ENCODE results near the gene LTBP4.
"Not testable (repeated sequence)": the region's sequence is repeated elsewhere in the genome, so short reads cannot be mapped to it uniquely, and the experiment has no call there.

LTBP4 gene

DNA sequence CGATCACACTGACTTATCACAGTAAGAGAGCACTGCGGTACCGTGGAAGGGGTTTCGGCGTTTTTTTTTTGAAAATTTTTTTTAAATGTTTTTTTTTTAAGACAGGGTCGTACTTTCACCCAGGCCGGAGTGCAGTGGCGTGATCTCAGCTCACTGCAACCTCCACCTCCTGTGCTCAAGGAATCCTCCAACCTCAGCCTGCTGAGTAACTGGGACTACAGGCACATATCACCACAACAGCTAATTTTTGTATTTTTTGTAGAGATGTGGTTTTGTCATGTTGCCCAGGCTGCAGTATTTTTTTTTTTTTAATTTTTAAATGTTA is 19.0 kb downstream of the LTBP4 start:
- no peak overlapping the region for H3K4me3 ChIP-seq
- H3K27ac ChIP-seq, result no peak overlapping the region
- DNase-seq (ENCODE audit: low spot score), result no peak
- TF ChIP-seq, protein P1, sequence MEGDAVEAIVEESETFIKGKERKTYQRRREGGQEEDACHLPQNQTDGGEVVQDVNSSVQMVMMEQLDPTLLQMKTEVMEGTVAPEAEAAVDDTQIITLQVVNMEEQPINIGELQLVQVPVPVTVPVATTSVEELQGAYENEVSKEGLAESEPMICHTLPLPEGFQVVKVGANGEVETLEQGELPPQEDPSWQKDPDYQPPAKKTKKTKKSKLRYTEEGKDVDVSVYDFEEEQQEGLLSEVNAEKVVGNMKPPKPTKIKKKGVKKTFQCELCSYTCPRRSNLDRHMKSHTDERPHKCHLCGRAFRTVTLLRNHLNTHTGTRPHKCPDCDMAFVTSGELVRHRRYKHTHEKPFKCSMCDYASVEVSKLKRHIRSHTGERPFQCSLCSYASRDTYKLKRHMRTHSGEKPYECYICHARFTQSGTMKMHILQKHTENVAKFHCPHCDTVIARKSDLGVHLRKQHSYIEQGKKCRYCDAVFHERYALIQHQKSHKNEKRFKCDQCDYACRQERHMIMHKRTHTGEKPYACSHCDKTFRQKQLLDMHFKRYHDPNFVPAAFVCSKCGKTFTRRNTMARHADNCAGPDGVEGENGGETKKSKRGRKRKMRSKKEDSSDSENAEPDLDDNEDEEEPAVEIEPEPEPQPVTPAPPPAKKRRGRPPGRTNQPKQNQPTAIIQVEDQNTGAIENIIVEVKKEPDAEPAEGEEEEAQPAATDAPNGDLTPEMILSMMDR (IDR thresholded peaks at IDR 0.05), result no peak

DNA sequence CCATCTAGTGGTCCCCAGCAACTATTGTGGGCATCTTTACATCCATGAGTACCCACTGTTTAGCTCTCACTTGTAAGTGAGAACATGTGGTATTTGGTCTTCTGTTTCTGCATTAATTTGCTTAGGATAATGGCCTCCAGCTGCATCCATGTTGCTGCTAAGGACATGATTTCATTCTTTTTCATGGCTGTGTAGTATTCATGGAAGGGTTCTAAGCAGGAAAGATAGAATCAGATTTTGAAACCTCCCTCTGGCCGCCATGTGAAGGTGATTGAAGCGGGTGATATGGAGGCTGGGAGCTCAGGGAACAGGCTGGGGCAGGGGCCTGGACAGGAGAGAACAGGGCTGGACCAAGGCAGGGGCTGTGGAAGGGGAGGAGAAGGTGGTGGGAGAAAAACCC is 20.1 kb downstream of the LTBP4 start:
- TF ChIP-seq, protein P1 (IDR thresholded peaks at IDR 0.05), result no peak
- no peak overlapping the region for H3K4me3 ChIP-seq
- H3K27ac ChIP-seq, result no peak overlapping the region
- no peak for DNase-seq (ENCODE audit: low spot score)

DNA sequence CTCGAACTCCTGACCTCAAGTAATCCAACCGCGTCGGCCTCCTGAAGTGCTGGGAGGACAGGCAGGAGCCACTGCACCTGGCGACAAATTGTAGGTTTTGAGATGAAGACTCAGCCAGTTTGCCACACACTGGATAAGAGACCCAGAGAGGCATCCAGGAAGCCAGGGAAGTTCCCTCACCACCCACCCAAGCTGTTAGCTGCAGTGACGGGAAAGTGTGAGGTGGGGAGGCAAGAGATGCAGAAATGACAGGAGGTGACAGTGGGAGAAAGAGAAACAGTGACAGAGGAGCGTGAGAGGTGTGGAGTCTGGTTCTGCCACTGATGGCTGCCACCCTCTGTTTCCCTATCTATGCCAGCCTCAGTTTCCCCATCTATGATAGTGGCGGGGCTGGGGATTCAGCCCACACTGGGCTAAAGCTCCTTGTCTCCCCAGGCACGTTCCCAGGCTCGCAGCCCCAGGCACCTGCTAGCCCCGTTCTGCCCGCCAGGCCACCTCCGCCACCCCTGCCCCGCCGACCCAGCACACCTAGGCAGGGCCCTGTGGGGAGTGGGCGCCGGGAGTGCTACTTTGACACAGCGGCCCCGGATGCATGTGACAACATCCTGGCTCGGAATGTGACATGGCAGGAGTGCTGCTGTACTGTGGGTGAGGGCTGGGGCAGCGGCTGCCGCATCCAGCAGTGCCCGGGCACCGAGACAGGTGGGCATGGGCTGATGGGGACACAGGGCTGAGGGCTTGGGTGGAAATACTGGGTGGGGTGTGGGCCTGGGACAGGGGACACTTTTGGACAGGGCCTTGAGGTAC is 21.0 kb downstream of the LTBP4 start:
- Histone ChIP-seq H3K27ac (peak overlapping the region in 1 of 2 donors; percentile 42), H3K4me3 (no peak overlapping the region)
- no peak for DNase-seq (ENCODE audit: low spot score)
- TF ChIP-seq, protein P1 (IDR thresholded peaks at IDR 0.05), result no peak

DNA sequence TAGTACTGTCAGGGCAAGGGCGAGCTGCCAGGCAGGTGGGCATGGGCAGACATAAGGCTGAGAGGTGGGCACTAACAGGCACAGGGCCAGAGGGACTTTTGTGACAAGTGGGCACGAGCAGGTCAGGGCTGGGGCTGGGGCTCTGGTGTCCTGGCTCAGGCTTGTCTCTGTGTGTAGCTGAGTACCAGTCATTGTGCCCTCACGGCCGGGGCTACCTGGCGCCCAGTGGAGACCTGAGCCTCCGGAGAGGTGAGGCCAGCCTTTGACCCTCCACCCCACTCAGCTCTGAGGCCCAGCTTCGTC is 21.6 kb downstream of the LTBP4 start:
- TF ChIP-seq, protein P1 (IDR thresholded peaks at IDR 0.05), result no peak
- H3K27ac ChIP-seq, result peak overlapping the region in 1 of 2 donors; percentile 42
- DNase-seq (ENCODE audit: low spot score), result no peak
- H3K4me3 ChIP-seq, result no peak overlapping the region

DNA sequence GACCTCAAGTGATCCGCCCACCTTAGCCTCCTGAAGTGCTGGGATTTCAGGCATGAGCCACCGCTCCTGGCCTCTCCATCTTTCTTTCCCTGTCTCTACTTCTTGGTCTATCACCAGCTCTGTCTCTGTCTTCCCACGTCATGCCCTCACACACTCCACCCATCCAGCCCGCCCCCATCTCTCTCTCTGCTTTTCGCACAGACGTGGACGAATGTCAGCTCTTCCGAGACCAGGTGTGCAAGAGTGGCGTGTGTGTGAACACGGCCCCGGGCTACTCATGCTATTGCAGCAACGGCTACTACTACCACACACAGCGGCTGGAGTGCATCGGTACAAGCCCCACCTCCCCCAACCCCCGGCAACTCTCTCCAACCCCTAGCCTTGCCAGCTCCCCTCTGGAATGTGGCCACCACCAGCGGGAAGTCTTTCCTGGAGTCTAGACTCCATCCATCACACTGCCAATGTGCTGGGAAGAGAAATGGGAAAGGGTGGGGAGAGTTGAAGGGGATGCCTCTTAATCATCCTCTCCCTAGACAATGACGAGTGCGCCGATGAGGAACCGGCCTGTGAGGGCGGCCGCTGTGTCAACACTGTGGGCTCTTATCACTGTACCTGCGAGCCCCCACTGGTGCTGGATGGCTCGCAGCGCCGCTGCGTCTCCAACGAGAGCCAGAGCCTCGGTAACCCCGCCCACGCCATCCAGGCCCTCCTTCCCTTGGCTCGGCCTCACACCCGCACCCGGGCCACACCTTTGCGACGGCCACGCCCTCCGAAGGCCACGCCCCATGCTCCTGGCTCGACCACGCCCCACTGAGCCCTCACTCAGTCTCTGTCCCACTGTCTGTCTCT is 22.5 kb downstream of the LTBP4 start:
- Histone ChIP-seq H3K27ac (peak overlapping the region in 1 of 2 donors; percentile 69), H3K4me3 (no peak overlapping the region)
- TF ChIP-seq, protein P1 (IDR thresholded peaks at IDR 0.05), result no peak
- DNase-seq (ENCODE audit: low spot score), result no peak

DNA sequence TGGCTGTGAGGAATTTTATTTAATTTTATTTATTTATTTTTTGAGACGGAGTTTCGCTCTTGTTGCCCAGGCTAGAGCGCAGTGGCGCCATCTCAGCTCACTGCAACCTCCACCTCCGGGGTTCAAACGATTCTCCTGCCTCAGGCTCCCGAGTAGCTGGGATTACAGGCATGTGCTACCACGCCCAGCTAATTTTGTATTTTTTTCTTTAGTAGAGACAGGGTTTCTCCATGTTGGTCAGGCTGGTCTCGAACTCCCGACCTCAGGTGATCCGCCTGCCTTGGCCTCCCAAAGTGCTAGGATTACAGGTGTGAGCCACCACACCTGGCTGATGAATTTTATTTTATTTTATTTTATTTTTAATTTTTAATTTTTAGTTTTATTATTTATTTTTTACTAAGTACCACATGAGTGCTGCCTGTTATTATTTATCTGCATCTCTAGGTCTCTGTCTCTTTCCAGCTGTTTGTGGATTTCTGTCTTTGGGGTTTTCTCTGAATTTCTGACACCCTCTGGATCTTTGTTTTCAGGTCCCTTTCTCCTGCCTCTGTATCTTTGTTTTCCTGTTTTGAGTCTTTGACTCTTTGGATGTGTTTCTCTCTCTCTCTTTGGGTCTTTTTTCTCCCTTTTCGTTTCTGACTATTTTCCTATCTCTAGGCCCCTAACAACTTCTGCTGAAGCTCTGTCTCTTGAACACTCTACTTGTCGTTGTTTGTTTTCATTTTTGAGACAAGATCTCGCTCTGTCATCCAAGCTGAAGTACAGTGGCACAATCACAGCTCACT is 23.4 kb downstream of the LTBP4 start:
- H3K4me3 ChIP-seq; DNase-seq (ENCODE audit: low spot score); H3K27ac ChIP-seq: not testable (repeated sequence)

DNA sequence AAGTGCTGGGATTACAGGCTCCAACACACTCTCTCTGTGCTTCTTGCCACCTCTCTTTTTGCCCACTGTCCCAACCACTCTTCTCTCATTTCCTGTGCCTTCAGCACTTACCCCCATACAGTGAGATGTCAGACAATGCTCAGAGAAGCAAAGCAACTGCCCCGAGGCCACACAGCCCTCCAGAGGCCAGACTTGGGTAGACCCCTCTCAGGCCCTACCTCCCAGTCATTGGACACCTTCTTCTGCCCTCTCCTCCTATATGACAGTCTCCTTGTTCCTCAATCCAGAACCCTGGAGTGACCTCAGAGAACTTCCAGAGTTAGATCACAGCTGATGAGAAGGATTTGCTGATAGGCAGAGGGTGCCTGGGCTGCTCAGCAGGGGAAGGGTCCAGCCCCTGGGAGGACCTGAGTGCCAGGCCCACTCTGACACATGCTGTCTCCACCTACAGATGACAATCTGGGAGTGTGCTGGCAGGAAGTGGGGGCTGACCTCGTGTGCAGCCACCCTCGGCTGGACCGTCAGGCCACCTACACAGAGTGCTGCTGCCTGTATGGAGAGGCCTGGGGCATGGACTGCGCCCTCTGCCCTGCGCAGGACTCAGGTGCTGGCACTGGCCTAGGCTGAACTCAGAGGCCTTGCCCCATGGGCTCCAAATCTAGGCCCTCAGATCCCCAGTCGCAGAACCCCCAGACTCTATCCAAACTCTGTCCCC is 24.4 kb downstream of the LTBP4 start:
- no peak overlapping the region for H3K27ac ChIP-seq
- TF ChIP-seq, protein P1 (IDR thresholded peaks at IDR 0.05), result no peak
- H3K4me3 ChIP-seq, result no peak overlapping the region
- DNase-seq (ENCODE audit: low spot score), result no peak

Measured in coronary artery (tissue), 2 donors.